Keratinocyte (primary cell): ENCODE measurements around the gene NLRC5.

Source experiments
- EZH2 ChIP-seq: IDR thresholded peaks from one replicate; pipeline ENCODE4 v1.6.1; 2012; ENCODE audit warnings: inconsistent platforms, mild to moderate bottlenecking, low read length, moderate library complexity
- TF ChIP-seq, protein P1 (sequence below), 3 experiments: IDR thresholded peaks in 1 of 3; conservative IDR thresholded peaks in 1 of 3; optimal IDR thresholded peaks in 1 of 3; 2 replicates in 2 of 3; 3 replicates in 1 of 3; pipeline versions ENCODE3 to v1.5.1; 2011; ENCODE audit warnings: low read length in 3 of 3, mild to moderate bottlenecking in 3 of 3, moderate library complexity in 2 of 3, control low read depth in 1 of 3, inconsistent platforms in 1 of 3; ENCODE audit not compliant: insufficient read depth in 2 of 3; ENCODE audit errors: extremely low read depth in 1 of 3

GRCh38 chr16:57077714-57078113 lies 88.4 kb downstream of the NLRC5 start:
- TF ChIP-seq, protein P1, sequence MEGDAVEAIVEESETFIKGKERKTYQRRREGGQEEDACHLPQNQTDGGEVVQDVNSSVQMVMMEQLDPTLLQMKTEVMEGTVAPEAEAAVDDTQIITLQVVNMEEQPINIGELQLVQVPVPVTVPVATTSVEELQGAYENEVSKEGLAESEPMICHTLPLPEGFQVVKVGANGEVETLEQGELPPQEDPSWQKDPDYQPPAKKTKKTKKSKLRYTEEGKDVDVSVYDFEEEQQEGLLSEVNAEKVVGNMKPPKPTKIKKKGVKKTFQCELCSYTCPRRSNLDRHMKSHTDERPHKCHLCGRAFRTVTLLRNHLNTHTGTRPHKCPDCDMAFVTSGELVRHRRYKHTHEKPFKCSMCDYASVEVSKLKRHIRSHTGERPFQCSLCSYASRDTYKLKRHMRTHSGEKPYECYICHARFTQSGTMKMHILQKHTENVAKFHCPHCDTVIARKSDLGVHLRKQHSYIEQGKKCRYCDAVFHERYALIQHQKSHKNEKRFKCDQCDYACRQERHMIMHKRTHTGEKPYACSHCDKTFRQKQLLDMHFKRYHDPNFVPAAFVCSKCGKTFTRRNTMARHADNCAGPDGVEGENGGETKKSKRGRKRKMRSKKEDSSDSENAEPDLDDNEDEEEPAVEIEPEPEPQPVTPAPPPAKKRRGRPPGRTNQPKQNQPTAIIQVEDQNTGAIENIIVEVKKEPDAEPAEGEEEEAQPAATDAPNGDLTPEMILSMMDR (optimal IDR thresholded peaks at IDR 0.05 in 1 of 3, IDR thresholded peaks at IDR 0.05 in 1 of 3, conservative IDR thresholded peaks at IDR 0.05 in 1 of 3; ENCODE audit: extremely low read depth in 1 of 3, insufficient read depth in 2 of 3, low read length in 3 of 3), result no peak
- no peak for TF ChIP-seq EZH2
